Posterior cingulate gyrus (tissue), 11 donors: ENCODE measurements around the gene C10orf90.

Experiments used
- DNase-seq, 10 donors: peaks; one replicate each; pipeline versions ENCODE4 v3.0.0 to v3.0.0-alpha.2; 2020 to 2021; ENCODE audit warnings: mixed read lengths in 3 of 10
- intact Hi-C: fragments of 100-400 bp; cut with DNase I; formaldehyde crosslinking; loops from one replicate; pipeline ENCODE4 v1.15.1; 2023

C10orf90 gene

GRCh38 chr10:126407831-126408230, 262.7 kb downstream of the C10orf90 start:
- intact Hi-C loops = no loop called here
- DNase-seq = no peak

GRCh38 chr10:126405239-126405775, 265.2 kb downstream of the C10orf90 start:
- intact Hi-C loops = no loop called here
- no peak for DNase-seq

GRCh38 chr10:126402721-126403695, 267.5 kb downstream of the C10orf90 start:
- intact Hi-C loops = no loop called here

GRCh38 chr10:126400641-126401040, 269.9 kb downstream of the C10orf90 start:
- DNase-seq = no peak
- intact Hi-C loops = no loop called here

More at GRCh38 chr10:126402721-126403695, 267.5 kb downstream of the C10orf90 start:
- DNase-seq = no peak

GRCh38 chr10:126398924-126399323, 271.6 kb downstream of the C10orf90 start:
- intact Hi-C loops = loop anchor here (10.0 kb wide), 1 partner anchor 106 kb away; no protein-coding TSS in a partner anchor
- DNase-seq = no peak

GRCh38 chr10:126398383-126398743, 272.1 kb downstream of the C10orf90 start:
- intact Hi-C loops = loop anchor here (10.0 kb wide), 1 partner anchor 106 kb away; no protein-coding TSS in a partner anchor
- no peak for DNase-seq

DNA sequence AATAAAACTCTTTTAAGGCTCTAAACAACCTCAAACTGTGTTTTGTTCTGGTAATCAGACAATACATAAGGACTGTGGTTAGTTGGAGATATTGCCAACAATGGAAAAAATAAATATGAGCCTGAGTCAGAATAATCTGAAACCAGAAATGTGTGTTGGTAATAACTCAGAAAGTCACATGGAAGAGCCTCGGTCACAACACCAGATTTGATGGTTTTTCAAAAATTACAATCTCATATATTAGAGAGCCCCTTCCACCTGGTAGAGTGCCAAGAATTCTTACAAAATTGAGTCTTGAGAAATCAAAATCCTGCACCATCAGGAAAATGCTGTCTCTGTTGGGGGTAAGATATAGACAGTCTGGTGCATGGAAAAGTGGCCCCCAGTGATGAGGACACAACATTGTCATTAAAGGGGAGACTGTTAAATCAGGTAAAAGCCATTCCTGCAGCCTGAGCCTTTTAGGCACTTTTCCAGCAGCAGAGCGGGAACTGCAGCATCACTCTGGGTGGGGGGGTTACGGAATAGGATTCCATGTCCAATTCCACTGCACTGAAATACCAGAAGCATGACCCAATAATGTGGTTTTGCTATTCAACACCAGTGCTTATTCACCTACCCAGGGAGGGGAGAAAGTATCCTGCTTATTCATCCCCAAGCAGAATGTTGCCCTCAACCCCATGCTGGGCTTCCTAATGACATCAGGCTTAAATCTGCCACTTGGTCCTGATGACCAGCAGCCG, 272.7 kb downstream of the C10orf90 start:
- intact Hi-C loops = loop anchor here (10.0 kb wide), 1 partner anchor 107 kb away; no protein-coding TSS in a partner anchor
- no peak for DNase-seq

DNA sequence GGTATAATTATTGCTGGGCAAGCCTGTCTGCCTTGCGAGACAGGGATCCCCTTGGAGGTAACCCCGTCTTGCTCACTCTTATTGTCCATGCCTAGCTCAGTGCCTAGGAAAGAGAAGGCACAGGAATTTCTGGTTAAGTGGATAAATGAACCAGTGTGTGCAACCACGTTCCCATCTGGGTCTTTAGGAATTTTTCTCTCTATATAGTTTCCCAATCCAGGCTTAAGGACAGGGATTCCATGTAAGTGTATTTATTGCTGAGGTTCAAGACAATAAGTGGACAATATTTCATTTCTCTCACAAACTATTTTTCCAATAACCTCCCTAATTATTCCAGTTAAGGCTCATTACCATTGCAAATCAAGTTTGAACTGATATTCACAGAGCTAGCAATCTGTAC, 273.3 kb downstream of the C10orf90 start:
- intact Hi-C loops = loop anchor here (10.0 kb wide), 1 partner anchor 108 kb away; no protein-coding TSS in a partner anchor
- DNase-seq = no peak

- no peak for DNase-seq
- intact Hi-C loops = loop anchor here (10.0 kb wide), 1 partner anchor 110 kb away; no protein-coding TSS in a partner anchor
Observed at GRCh38 chr10:126394948-126395347, 275.5 kb downstream of the C10orf90 start.

- intact Hi-C loops = loop anchor here (10.0 kb wide), 1 partner anchor 112 kb away; no protein-coding TSS in a partner anchor
- no peak for DNase-seq
Observed at GRCh38 chr10:126393076-126393475, 277.4 kb downstream of the C10orf90 start.

DNA sequence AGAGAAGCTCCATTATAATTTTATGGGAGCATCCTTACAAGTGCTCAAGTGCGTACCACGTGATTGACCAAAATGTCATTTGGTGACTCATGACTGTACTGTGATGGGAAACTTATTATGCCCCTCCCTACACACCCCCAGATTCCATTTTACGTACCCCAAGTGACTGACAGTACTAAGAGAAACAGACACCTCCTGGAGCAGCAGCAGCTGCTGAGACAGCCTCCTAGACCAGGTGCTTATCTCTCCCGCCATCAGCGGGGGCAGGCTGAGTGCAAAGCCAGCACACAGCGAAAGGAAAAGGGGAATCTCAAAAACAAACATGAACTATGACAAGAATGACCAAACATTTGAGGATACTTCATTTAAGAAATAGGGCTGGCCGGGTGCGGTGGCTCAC, 278.0 kb downstream of the C10orf90 start:
- DNase-seq = no peak
- intact Hi-C loops = loop anchor here (10.0 kb wide), 1 partner anchor 112 kb away; no protein-coding TSS in a partner anchor

- intact Hi-C loops = loop anchor here (10.0 kb wide), 1 partner anchor 113 kb away; no protein-coding TSS in a partner anchor
- no peak for DNase-seq
Observed at GRCh38 chr10:126392068-126392467, 278.4 kb downstream of the C10orf90 start.

- no peak for DNase-seq
- intact Hi-C loops = loop anchor here (10.0 kb wide), 1 partner anchor 113 kb away; no protein-coding TSS in a partner anchor
Observed at GRCh38 chr10:126391192-126391885, 279.2 kb downstream of the C10orf90 start.

DNA sequence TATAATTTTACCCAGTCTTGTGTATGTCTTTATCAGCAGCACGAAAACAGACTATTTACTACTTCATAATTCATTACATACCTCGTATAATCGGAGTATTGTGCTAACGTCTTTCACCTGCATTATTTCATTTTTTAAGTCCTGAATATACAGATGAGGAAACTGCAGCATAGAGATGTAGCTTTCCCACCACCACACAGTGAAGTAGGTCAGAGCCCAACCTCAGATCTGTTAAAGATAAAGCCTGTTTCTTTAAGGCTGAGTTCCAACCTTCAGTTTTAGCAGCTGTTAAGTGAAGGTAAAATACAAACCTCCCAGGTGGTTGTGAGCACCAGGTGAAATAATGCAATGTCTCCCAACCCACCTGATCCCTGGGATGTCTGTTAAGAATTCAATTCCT, 280.2 kb downstream of the C10orf90 start:
- intact Hi-C loops = loop anchor here (10.0 kb wide), 1 partner anchor 114 kb away; no protein-coding TSS in a partner anchor
- DNase-seq = no peak

DNA sequence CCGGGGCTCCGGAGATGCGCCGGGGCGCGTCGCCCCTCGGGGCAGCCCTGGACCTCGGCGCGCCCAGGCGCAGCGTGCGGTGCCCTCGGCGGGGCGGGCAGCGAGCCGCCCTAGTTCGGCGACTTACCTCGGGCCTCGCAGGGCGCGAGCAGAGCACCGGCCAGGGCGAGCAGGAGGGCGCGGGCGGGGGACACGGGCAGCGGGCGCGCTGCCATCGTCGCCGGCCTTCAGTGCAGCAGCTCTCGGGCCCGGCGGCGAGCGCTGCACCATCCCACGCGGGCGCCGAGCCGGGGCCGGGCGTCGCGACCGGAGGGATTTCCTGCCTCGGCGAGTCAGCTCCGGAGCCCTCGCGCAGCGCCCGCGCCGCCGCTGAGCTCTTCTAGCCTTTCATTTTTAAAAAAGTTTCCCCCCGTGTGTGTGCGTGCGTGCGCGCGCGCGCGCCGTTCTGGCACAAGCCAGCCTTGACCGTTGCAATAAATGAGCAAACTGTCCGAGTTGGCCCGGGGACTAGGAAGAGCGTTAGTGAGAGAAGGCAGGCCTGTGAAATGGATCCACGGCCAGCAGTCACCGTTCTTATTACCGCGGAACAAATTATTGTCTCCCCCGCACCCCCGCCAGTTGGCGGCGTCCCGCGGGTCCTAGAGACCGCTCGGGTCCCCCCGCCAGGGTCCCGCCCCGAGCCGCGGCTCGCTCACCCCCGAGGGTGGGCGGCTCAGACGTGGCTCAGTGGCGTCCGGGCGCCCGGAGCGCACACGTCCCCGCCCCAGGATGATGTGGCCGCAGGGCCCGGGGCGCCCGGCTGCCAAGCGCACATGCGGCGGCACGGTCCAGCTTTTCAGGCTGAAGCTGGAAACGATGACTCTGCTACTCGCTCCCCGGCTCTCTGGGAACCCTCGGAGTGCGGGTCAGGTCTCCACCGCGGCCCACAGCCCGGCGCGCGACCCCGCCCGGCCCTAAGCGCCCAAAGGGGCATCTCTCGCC, 282.3 kb downstream of the C10orf90 start, which contains the start of gene ADAM12:
Gene ADAM12 (minus strand): TSS at position 547 of the 981 bp plus-strand sequence. CDS start 332 bp downstream, at position 215.
- intact Hi-C loops = loop anchor here (1.0 kb wide), 1 partner anchor 406 kb away; no protein-coding TSS in a partner anchor

GRCh38 chr10:126387041-126387921, 283.2 kb downstream of the C10orf90 start:
- intact Hi-C loops = loop anchor here (1.0 kb wide), 1 partner anchor 405 kb away; no protein-coding TSS in a partner anchor
- DNase-seq = peak; percentile 52 to 96 (median 76)

More for the DNA sequence above, 282.3 kb downstream of the C10orf90 start, which contains the start of gene ADAM12:
- peak in 9 of 10 donors; percentile 16 to 84 (median 30) for DNase-seq

DNA sequence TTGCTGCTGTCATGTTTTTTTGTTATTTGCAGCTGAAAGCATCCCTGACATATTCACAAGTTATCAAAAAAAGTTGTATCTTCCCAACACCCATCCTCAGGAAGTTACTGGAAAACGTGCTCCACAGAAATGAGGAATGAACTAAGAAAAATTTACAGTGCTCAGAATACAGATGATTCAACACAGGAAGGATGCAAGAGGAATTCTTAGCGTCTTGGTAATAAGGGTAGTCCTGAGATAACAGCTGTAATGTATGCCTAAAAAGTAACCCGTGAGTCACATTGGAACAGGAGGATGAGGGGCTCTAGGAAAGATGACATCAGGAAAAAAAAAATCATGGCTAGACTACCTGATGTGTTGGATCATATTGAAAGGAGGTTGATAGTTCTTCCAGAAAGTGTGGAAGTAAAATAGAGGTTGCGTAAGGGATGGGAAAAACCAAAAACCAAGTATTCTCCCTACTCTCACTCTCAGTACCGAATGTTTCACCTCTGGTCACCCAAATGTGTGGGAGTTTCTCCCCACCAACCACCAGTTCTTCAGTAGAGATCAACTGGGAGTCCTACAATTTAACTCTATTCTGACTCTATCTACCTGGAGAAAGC, 286.1 kb downstream of the C10orf90 start:
- no peak for DNase-seq
- intact Hi-C loops = no loop called here
